SK-N-SH (cell line): ENCODE results near the gene HIVEP2.

ENCODE experiments used
- EZH2phosphoT487 ChIP-seq: fragments of 200-600 bp; sonication (generic); IDR thresholded peaks from 2 replicates; pipeline ENCODE4 v1.6.1; 2017; ENCODE audit warnings: low read depth, mixed run types, mild to moderate bottlenecking, antibody characterized with exemption, moderate library complexity, borderline replicate concordance
- POLR2AphosphoS5 ChIP-seq: IDR thresholded peaks from 2 replicates; pipeline ENCODE4 v1.6.1; 2012; ENCODE audit warnings: low read depth, low read length
- TF ChIP-seq, protein P1 (sequence below): fragments of 200-600 bp; sonication (generic); IDR thresholded peaks from 2 replicates; pipeline ENCODE4 v1.6.1; 2017; ENCODE audit warnings: antibody characterized with exemption, mild to moderate bottlenecking, moderate library complexity

DNA sequence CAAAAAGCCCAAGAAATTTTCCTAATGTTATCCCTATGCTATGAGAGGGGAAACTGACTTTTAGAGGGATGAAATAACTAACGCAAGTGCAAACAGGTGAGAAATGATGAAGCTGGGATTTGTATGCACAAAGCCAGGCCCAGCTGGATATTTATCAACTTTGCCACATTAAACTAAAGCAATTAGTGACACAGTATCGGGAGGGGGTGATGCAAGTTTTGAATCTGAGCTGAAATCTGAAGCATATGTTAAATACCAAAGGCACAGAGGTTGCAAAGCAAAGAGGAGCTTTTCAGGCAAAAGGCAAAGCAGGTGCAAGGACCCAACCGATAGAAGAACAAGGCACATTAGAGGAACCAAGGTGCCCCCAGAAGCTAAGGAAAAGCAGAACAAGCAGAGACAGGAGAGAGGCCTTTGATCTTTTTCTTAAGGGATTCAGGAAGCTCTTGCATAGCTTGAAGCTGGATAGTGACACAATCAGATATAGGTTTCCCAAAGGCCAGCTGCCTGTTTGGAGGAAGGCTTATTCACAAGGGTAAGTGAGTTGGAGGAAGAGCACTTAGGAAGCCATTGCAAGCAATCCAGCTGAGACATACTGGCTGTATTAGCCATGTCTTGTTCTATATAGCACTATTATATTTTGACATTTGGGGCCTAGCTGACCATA is 207.5 kb downstream of the HIVEP2 start:
- TF ChIP-seq EZH2phosphoT487 (no peak), POLR2AphosphoS5 (no peak)
- TF ChIP-seq, protein P1, sequence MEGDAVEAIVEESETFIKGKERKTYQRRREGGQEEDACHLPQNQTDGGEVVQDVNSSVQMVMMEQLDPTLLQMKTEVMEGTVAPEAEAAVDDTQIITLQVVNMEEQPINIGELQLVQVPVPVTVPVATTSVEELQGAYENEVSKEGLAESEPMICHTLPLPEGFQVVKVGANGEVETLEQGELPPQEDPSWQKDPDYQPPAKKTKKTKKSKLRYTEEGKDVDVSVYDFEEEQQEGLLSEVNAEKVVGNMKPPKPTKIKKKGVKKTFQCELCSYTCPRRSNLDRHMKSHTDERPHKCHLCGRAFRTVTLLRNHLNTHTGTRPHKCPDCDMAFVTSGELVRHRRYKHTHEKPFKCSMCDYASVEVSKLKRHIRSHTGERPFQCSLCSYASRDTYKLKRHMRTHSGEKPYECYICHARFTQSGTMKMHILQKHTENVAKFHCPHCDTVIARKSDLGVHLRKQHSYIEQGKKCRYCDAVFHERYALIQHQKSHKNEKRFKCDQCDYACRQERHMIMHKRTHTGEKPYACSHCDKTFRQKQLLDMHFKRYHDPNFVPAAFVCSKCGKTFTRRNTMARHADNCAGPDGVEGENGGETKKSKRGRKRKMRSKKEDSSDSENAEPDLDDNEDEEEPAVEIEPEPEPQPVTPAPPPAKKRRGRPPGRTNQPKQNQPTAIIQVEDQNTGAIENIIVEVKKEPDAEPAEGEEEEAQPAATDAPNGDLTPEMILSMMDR: no peak
